Measurements from ENCODE around the gene ANKRD29.

DNA sequence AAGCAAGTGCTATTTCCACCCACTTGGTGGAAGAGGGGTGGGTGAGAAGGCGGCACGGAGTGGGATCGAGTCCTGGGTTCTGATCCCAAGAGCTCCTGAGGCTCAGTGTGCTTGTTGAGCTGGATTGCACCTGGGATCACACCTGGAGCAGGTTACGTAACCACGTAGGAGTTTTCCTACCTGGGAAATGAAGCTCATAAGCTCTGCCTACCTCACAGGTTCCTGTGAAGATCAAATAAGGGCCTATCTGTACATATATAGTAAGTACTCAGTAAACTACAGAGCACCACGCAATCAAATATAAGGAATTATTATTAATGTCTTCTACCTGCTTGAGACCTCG, 87.4 kb downstream of the ANKRD29 start:
- TF ChIP-seq, protein P1, sequence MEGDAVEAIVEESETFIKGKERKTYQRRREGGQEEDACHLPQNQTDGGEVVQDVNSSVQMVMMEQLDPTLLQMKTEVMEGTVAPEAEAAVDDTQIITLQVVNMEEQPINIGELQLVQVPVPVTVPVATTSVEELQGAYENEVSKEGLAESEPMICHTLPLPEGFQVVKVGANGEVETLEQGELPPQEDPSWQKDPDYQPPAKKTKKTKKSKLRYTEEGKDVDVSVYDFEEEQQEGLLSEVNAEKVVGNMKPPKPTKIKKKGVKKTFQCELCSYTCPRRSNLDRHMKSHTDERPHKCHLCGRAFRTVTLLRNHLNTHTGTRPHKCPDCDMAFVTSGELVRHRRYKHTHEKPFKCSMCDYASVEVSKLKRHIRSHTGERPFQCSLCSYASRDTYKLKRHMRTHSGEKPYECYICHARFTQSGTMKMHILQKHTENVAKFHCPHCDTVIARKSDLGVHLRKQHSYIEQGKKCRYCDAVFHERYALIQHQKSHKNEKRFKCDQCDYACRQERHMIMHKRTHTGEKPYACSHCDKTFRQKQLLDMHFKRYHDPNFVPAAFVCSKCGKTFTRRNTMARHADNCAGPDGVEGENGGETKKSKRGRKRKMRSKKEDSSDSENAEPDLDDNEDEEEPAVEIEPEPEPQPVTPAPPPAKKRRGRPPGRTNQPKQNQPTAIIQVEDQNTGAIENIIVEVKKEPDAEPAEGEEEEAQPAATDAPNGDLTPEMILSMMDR (IDR thresholded peaks at IDR 0.05): no peak
- no peak for TF ChIP-seq POLR2A (IDR thresholded peaks at IDR 0.05)
- TF ChIP-seq POLR2AphosphoS5 (IDR thresholded peaks at IDR 0.05): no peak

All from sigmoid colon (tissue), 4 donors.